ENCODE measurements around the gene PALLD.

- TF ChIP-seq TAF1 (IDR thresholded peaks at IDR 0.05; ENCODE audit: low read depth, low read length): no peak
- TF ChIP-seq POLR2AphosphoS5 (IDR thresholded peaks at IDR 0.05; ENCODE audit: low read depth, low read length): no peak
- TF ChIP-seq POLR2A (IDR thresholded peaks at IDR 0.05; ENCODE audit: low read depth, low read length): no peak
- TF ChIP-seq POU2F2 (IDR thresholded peaks at IDR 0.05; ENCODE audit: low read depth, low read length): no peak
- no peak for TF ChIP-seq SPI1 (IDR thresholded peaks at IDR 0.05; ENCODE audit: low read depth, low read length)
- TF ChIP-seq PAX5 (IDR thresholded peaks at IDR 0.05; ENCODE audit: insufficient read depth, low read length, severe bottlenecking): no peak
Observed at GRCh38 chr4:168787334-168787733, 290.5 kb downstream of the PALLD start.

Data from GM12891 (cell line).